ENCODE results near the gene ANO9. TPM values are rescaled to one million over a fixed set of nuclear protein-coding genes. Genes with fewer than 3 reads are reported as not detected.
"Not testable (repeated sequence)": the region's sequence is repeated elsewhere in the genome, so short reads cannot be mapped to it uniquely, and the experiment has no call there.

The ANO9 gene
- total RNA-seq, 1 experiment from 2014 or later: 0.73 TPM

DNA sequence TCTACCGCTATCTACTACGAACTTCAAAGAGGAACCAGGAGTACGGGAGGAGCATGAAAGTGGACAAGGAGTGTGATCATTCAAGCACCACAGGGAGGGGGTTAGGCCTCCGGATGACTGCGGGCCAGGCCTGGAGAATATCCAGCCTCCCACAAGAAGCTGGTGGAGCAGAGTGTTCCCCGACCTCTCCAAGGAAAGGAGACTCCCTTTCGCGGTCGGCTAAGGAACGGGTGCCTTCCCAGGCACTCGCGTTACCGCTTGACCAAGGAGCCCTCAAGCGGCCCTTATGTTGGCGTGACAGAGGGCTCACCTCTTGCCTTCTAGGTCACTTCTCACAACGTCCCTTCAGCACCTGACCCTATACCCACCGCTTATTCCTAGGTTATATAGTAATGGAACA, 52.4 kb downstream of the ANO9 start:
- H3K4me1 ChIP-seq; H3K27me3 ChIP-seq; H3K27ac ChIP-seq; DNase-seq; H3K36me3 ChIP-seq; H3K4me3 ChIP-seq; H3K9me3 ChIP-seq (replicated peaks): not testable (repeated sequence)

DNA sequence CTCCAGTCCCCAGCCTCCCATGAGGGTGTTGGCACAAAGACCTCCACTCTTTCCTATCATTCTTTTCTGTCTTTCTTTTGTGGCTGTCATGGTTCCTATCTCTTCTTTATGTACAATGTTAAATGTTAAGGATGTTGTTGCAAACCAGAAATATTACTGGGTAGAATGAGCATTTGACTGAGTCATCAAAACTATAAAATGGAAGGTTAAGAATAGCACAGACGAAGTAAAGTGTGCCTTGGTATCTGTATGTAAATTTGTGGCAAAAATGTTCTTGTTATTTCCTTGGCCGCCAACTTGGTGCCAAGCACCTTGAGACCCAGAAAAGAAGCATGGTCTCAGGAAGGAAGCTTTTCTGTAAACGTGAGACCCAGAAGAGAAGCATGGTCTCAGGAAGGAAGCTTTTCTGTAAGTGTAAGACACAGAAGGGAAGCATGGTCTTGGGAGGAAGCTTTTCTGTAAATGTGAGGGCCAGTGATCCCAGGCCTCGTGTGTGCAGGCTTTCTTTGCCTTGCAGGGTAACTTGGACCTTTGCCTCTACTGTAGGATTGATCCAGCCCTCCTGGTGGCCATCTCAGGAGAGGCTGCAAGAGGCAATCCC, 54.5 kb downstream of the ANO9 start:
- DNase-seq: no peak
- H3K4me1 ChIP-seq: no peaks in the 10 kb centered on the region
- no peak overlapping the region for H3K27ac ChIP-seq
- no peaks in the 10 kb centered on the region for H3K27me3 ChIP-seq
- no peaks in the 10 kb centered on the region for H3K9me3 ChIP-seq (replicated peaks)
- H3K4me3 ChIP-seq: no peak overlapping the region
- no peaks in the 10 kb centered on the region for H3K36me3 ChIP-seq

DNA sequence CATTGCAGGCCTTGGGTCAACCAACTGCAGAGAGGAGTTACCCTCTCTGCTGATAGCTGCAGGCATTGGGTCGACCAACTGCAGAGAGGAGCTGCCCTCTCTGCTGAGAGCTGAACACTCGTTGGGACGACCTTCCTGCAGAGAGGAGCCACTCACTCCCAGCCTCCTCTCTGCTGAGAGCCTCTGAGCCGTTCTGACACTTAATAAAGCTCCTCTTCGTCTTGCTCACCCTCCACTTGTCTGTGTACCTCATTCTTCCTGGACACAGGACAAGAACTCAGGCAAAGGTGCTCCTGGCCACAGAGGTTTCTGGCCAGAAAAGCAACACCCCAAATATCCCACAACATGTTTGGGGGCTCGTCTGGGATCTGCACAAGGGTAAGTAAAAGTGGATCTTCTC, 55.3 kb downstream of the ANO9 start:
- H3K36me3 ChIP-seq: no peaks in the 10 kb centered on the region
- no peak overlapping the region for H3K4me3 ChIP-seq
- no peak for DNase-seq
- H3K27ac ChIP-seq: no peak overlapping the region
- no peaks in the 10 kb centered on the region for H3K4me1 ChIP-seq
- no peaks in the 10 kb centered on the region for H3K9me3 ChIP-seq (replicated peaks)
- H3K27me3 ChIP-seq: no peaks in the 10 kb centered on the region

DNA sequence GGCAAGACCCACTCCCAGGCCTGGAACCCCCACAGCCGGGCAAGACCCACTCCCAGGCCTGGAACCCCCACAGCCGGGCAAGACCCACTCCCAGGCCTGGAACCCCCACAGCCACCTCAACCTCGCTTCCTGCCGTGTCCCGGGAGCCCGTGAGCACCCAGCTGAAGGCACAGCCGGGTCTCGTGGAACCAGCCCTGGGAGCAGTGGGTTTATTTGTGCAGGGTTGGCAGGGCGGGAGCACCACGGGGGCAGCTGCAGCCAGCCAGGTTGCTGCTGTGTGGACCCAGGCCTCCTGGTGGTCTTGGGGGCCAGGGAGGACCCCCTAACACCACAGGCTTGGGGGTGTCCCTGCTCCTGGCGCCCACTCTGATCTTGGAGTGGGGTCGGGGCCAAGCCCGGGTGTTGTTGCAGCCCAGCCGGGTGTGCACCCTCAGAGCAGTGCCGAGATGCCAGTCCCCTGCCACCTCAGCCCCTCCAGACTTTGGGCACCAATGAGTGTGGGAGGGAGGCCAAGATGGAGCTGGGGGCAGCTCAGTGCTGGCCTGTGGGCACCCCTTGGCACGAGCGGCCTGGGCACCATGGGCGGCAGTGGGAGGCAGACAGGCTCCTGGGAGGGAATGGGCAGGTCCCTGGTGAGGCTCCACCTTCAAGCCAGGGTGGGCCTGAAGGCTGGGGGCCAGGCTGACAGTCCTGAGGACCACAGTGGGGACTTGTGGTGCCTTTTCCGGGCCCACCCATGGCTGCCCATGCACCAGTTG, 56.0 kb downstream of the ANO9 start:
- Histone ChIP-seq H3K27me3 (no peaks in the 10 kb centered on the region), H3K4me1 (no peaks in the 10 kb centered on the region), H3K4me3 (no peak overlapping the region), H3K36me3 (no peaks in the 10 kb centered on the region), H3K27ac (no peak overlapping the region), H3K9me3 (replicated peaks) (no peaks in the 10 kb centered on the region)
- no peak for DNase-seq

DNA sequence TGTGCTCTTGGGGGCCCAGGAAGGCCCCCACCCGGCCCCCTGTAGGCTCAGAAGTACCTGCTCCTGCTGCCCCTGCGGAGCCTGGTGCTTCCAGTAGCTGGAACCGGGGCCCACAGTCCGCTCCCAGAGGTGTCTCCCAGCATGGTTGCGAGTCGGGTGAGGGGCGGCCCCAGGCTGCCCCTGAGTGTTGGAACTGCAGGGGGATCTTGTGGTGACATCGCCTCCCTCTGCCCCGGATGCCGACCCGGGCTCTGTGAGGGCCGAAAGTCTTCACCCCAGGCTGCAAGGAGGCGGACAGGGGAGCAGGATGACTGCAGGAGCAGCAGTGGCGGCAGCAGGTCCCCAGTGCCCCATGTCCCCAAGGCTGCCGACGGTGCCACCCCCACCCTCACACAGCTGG, 57.3 kb downstream of the ANO9 start:
- DNase-seq: no peak
- H3K4me1 ChIP-seq: no peaks in the 10 kb centered on the region
- no peaks in the 10 kb centered on the region for H3K9me3 ChIP-seq (replicated peaks)
- H3K27ac ChIP-seq: no peak overlapping the region
- no peaks in the 10 kb centered on the region for H3K27me3 ChIP-seq
- H3K36me3 ChIP-seq: no peaks in the 10 kb centered on the region
- no peak overlapping the region for H3K4me3 ChIP-seq

DNA sequence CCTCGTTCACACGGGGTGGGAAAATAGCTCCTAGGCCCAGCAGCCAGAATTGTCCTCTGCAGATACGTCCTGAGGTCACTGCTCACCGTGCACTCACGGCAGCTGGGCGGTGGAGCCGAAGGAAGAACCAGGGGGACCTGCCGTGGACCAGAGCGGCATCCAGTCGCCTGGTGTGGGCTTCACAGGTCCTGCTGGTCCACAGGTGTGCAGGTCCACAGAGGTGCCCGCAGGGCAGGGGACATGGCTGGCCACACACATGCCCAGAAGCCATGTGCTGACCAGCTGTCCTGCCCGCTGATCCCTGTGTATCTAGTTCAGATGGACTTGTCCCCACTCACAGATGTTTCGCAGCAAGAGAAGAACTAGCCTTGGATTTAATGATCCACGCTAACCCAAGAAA, 58.4 kb downstream of the ANO9 start:
- H3K4me1 ChIP-seq: no peaks in the 10 kb centered on the region
- no peak for DNase-seq
- no peak overlapping the region for H3K4me3 ChIP-seq
- no peaks in the 10 kb centered on the region for H3K36me3 ChIP-seq
- H3K27me3 ChIP-seq: no peaks in the 10 kb centered on the region
- no peaks in the 10 kb centered on the region for H3K9me3 ChIP-seq (replicated peaks)
- no peak overlapping the region for H3K27ac ChIP-seq

DNA sequence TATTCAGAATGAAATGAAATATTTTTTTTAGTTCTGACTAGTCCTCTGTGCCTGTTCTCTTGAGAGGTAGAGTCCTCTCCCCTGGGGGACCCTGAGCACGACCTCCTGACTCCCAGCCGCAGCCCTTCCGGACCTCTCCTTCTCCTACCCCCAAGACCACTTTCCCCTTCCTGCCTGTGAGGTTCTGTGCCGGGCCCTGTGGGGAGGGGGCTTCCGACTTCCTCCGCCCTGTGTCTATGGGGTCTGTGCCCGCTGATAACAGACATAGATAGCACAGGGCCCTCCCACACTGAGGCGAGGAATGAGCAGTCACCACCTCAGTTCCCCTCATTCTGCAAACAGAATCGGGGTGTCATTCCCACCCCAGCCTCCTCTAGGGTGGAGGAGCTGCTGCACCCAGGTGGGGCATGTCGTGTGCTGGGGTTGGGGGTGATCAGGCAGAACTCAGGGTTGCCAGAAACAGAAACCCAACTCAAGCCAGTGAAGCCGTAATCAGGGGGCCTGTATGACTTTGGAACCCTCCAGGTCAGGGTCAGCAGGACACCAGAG, 59.7 kb downstream of the ANO9 start:
- Histone ChIP-seq H3K27ac (no peak overlapping the region), H3K4me3 (no peak overlapping the region), H3K9me3 (replicated peaks) (no peaks in the 10 kb centered on the region), H3K4me1 (no peaks in the 10 kb centered on the region), H3K36me3 (no peaks in the 10 kb centered on the region), H3K27me3 (no peaks in the 10 kb centered on the region)
- DNase-seq: no peak

DNA sequence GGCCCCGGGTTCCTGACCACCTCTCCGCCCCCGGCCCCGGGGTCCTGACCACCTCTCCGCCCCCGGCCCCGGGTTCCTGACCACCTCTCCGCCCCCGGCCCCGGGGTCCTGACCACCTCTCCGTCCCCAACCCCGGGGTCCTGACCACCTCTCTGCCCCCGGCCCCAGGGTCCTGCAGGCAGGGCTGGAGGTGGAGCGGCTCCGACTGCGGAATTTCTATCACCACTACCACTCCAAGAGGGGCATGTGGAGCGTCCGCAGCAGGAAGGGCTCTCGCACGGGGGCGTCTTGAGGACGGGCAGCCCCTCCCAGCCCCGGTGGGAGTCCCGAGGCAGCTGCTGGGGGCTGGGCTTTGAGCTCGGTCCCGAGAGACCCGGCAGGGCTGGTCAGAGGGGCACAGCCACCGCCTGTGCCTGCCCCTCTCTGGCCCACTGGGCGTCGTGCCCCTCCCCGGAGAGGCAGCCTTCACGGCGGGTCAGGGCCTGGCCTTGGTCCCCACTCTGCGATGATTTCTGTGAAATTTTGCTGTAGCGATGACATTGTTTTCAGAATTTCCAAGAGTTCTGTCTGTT, 60.2 kb downstream of the ANO9 start:
- H3K9me3 ChIP-seq (replicated peaks): no peaks in the 10 kb centered on the region
- no peak for DNase-seq
- no peaks in the 10 kb centered on the region for H3K36me3 ChIP-seq
- H3K4me3 ChIP-seq: no peak overlapping the region
- no peaks in the 10 kb centered on the region for H3K27me3 ChIP-seq
- no peak overlapping the region for H3K27ac ChIP-seq
- no peaks in the 10 kb centered on the region for H3K4me1 ChIP-seq

DNA sequence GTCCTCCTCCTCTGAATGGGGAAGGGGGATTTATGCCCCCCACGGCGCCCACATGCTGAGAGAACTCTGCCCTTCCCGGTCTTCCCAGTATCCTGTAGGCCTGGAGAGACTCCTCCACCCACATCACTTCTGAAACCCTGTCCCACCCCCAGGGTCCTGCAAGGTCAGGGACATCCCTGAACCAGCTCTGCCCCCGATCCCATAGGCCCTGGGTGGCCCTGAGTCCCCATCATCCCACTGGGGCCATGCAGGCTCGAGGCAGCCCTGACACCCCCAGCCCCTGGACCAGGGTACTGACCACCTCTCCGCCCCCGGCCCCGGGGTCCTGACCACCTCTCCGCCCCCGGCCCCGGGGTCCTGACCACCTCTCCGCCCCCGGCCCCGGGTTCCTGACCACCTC, 60.8 kb downstream of the ANO9 start:
- DNase-seq: no peak
- Histone ChIP-seq H3K9me3 (replicated peaks) (no peaks in the 10 kb centered on the region), H3K27ac (no peak overlapping the region), H3K4me3 (no peak overlapping the region), H3K36me3 (no peaks in the 10 kb centered on the region), H3K4me1 (no peaks in the 10 kb centered on the region), H3K27me3 (no peaks in the 10 kb centered on the region)

DNA sequence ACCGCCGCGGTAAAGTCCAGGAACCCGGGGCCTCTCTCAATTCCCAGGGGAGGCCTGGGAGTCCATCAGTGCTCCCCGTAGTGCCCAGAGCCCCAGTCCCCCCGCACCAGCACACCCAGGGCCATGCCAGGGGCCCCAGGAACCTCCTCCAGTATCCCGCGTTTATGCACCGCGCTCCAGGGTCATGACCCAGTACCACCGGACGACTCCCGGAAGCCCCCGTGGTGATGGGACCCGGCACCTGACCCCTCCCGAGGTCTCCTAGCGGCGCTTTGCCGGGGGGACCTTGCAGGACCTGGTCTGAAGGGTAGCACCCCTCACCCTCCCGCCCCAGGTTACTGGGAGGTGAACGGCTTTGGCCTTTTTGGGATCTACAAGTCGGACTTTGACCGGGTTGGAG, 61.3 kb downstream of the ANO9 start:
- DNase-seq: no peak
- Histone ChIP-seq H3K27me3 (no peaks in the 10 kb centered on the region), H3K27ac (no peak overlapping the region), H3K9me3 (replicated peaks) (no peaks in the 10 kb centered on the region), H3K4me1 (no peaks in the 10 kb centered on the region), H3K4me3 (no peak overlapping the region), H3K36me3 (no peaks in the 10 kb centered on the region)

DNA sequence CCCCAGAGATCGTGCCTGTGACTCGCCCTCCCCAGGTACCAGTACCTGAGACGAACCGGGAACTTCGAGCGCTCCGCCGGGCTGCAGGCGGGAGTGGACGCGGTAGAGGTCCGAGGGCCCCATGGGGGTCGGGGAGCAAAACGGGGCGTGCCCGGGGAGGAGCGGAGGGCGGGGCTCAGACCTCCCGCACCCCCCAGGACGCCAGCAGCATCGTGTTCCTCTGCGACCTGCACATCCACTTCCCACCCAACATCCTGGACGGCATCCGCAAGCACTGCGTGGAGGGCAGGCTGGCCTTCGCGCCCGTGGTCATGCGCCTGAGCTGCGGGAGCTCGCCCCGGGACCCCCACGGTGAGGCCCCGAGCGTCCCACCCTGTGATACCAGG, 61.7 kb downstream of the ANO9 start:
- Histone ChIP-seq H3K4me3 (no peak overlapping the region), H3K4me1 (no peaks in the 10 kb centered on the region), H3K36me3 (no peaks in the 10 kb centered on the region), H3K27me3 (no peaks in the 10 kb centered on the region), H3K27ac (no peak overlapping the region), H3K9me3 (replicated peaks) (no peaks in the 10 kb centered on the region)
- DNase-seq: no peak

DNA sequence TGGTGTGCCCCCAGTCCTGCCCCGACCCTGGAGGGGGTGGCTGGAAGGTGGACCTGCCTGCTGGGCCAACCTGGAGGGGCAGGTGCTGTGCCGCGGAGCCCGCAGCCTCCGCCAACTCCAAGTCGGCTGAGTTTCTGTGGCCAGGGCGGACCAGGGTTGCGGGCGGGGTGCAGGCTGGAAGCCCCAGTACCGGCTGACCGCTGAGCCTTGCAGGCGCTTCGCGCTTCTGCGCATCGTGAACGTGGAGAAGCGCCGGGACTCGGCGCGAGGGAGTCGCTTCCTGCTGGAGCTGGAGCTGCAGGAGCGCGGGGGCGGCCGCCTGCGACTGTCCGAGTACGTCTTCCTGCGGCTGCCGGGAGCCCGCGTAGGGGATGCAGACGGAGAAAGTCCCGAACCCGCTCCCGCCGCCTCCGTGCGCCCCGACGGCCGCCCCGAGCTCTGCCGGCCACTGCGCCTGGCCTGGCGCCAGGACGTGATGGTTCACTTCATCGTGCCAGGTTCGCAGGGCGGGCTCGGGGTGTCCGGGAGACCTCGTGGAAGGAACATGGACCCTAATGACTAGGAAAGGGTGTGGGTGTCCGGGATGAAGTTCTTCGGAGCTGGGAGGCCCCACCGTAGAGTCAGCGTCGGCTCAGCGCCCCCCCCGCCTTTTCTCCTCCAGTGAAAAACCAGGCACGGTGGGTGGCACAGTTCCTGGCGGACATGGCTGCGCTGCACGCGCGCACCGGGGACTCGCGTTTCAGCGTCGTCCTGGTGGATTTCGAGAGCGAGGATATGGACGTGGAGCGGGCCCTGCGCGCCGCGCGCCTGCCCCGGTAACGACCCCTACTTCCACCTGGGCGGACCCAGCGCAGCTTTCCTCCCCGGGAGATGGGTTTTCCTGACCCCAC, 62.4 kb downstream of the ANO9 start:
- H3K27ac ChIP-seq: no peak overlapping the region
- H3K9me3 ChIP-seq (replicated peaks): no peaks in the 10 kb centered on the region
- H3K4me3 ChIP-seq: no peak overlapping the region
- H3K36me3 ChIP-seq: no peaks in the 10 kb centered on the region
- H3K27me3 ChIP-seq: no peaks in the 10 kb centered on the region
- no peak for DNase-seq
- no peaks in the 10 kb centered on the region for H3K4me1 ChIP-seq

DNA sequence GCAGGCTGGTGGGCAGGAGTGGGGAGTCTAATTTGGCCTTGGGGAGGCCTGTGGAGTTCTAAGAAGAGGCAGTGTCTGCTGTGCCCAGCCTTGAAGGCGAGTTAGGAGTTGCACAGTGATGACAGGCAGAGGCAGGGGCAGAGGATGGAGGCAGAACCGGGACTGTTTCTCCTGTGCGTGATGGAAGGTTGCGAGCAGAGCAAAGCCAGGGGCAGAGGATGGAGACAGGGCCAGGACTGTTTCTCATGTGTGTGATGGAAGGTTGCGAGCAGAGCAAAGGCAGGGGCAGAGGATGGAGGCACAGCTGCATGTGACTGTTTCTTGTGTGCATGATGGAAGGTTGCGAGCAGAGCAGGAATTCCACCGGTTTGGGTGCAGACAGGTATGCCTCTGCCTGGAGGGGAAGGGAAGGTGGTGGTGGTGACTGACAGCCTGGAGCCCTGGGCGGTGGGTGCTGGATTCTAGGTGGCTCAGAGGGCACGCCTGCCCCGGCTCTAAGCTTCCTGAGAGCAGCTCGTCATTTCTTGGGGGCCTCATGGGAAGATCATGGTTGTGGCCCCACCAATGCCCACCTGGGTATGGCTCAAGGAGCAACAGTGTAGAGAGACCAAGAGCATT, 63.8 kb downstream of the ANO9 start:
- Histone ChIP-seq H3K27ac (no peak overlapping the region), H3K9me3 (replicated peaks) (no peaks in the 10 kb centered on the region), H3K4me1 (no peaks in the 10 kb centered on the region), H3K27me3 (no peaks in the 10 kb centered on the region), H3K4me3 (no peak overlapping the region), H3K36me3 (no peaks in the 10 kb centered on the region)
- DNase-seq: no peak

DNA sequence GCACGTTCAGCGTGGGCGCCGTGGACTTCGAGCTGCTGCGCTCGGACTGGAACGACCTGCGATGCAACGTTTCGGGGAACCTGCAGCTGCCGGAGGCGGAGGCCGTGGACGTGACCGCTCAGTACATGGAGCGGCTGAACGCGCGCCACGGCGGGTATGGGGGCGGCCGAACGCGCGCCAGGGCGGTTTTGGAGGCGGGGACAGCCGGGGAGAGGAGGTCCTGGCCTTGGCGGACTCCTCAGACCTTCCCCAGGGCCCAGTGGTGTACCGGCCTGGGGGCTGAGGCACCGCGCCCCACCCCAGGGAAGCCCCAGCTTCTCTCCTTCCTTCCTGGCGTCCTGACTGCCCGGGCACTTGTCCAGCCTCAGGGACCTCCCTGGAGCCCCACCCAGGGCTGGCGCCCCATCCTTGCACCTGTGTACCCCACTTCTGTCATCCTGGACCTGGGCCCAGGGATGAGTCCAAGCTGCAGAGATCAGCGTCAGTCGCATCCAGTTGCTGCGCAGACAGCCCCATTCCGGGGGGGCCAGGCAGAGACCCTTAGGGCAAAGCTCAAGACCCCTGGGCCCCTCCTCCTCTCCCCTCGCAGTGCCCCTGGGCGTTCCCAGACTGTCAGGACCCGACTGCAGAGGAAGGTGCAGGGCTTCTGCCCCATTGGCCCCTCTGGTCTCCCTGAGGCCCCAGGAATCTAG, 64.5 kb downstream of the ANO9 start:
- DNase-seq: no peak
- Histone ChIP-seq H3K36me3 (no peaks in the 10 kb centered on the region), H3K4me1 (no peaks in the 10 kb centered on the region)

More for the DNA sequence above, 64.5 kb downstream of the ANO9 start:
- no peak overlapping the region for H3K27ac ChIP-seq
- H3K9me3 ChIP-seq (replicated peaks): no peaks in the 10 kb centered on the region
- no peak overlapping the region for H3K4me3 ChIP-seq
- no peaks in the 10 kb centered on the region for H3K27me3 ChIP-seq
